Astrocyte of the cerebellum (primary cell): ENCODE results near the gene LINC01488.

ENCODE experiments used
- DNase-seq: peaks from one replicate; pipeline ENCODE4 v3.0.0-alpha.2; 2011; ENCODE audit warnings: low read depth
- H3K4me3 ChIP-seq: 2 replicates; pipeline ENCODE4 v1.5.1; 2011; ENCODE audit warnings: mild to moderate bottlenecking, low read depth, low read length, moderate library complexity
- CTCF ChIP-seq: IDR thresholded peaks from 2 replicates; pipeline ENCODE4 v1.5.1; 2012; ENCODE audit warnings: low read length, low read depth, moderate library complexity, mild to moderate bottlenecking; ENCODE audit errors: missing control alignments
- in situ Hi-C: cut with HindIII; loops from 2 replicates; pipeline ENCODE4 v1.10.0; 2017; ENCODE audit warnings: low sequenced_read_pairs

LINC01488 gene

GRCh38 chr11:69534166-69534530, 52.7 kb downstream of the LINC01488 start:
- TF ChIP-seq CTCF = no peak
- in situ Hi-C loops = no loop called here
- no peak for DNase-seq
- no peak overlapping the region for H3K4me3 ChIP-seq

GRCh38 chr11:69535908-69536307, 54.4 kb downstream of the LINC01488 start:
- DNase-seq = no peak
- no peak overlapping the region for H3K4me3 ChIP-seq
- no peak for TF ChIP-seq CTCF
- in situ Hi-C loops = no loop called here

- no peak overlapping the region for H3K4me3 ChIP-seq
- DNase-seq = no peak
- TF ChIP-seq CTCF = no peak
- in situ Hi-C loops = no loop called here
These were observed 54.9 kb downstream of the LINC01488 start for GRCh38 chr11:69536406-69536805.

GRCh38 chr11:69537126-69537525, 55.7 kb downstream of the LINC01488 start:
- H3K4me3 ChIP-seq = no peak overlapping the region
- DNase-seq = no peak
- in situ Hi-C loops = no loop called here
- TF ChIP-seq CTCF = no peak

- no peak for TF ChIP-seq CTCF
- no peak overlapping the region for H3K4me3 ChIP-seq
- no peak for DNase-seq
- in situ Hi-C loops = no loop called here
These were observed 56.6 kb downstream of the LINC01488 start for GRCh38 chr11:69537855-69538640.

GRCh38 chr11:69538854-69539253, 57.4 kb downstream of the LINC01488 start:
- DNase-seq = no peak
- in situ Hi-C loops = no loop called here
- no peak for TF ChIP-seq CTCF

More at GRCh38 chr11:69538854-69539253, 57.4 kb downstream of the LINC01488 start:
- no peak overlapping the region for H3K4me3 ChIP-seq
